GM12878 (cell line): Measurements from ENCODE around the gene SSH2.

ENCODE experiments used
- DPF2 ChIP-seq: fragments of 450-650 bp; IDR thresholded peaks from 2 replicates; pipeline ENCODE4 v1.6.1; 2017; ENCODE audit warnings: mild to moderate bottlenecking
- EP300 ChIP-seq, 2 experiments: fragments of 150-350 bp in 1 of 2; IDR thresholded peaks; 2 replicates each; pipeline ENCODE4 v1.6.1; 2011 to 2012; ENCODE audit warnings: low read depth in 2 of 2, low read length in 2 of 2, borderline replicate concordance in 1 of 2, improper control_type of control experiment in 1 of 2, inconsistent platforms in 1 of 2; ENCODE audit not compliant: control insufficient read depth in 1 of 2
- ETV6 ChIP-seq, 2 experiments: fragments of 450-650 bp in 1 of 2; IDR thresholded peaks in 1 of 2; conservative IDR thresholded peaks in 1 of 2; 2 replicates each; pipeline ENCODE4 v1.6.1; 2014; ENCODE audit warnings: antibody characterized with exemption in 1 of 2, borderline replicate concordance in 1 of 2, low read depth in 1 of 2, mild to moderate bottlenecking in 1 of 2, moderate library complexity in 1 of 2
- POLR2A ChIP-seq: IDR thresholded peaks from 2 replicates; pipeline ENCODE4 v1.6.1; 2011; ENCODE audit warnings: low read depth, mild to moderate bottlenecking, low read length
- RAD21 ChIP-seq: IDR thresholded peaks from 2 replicates; pipeline ENCODE4 v1.6.1; 2011; ENCODE audit warnings: mild to moderate bottlenecking, low read depth, low read length, moderate library complexity; ENCODE audit not compliant: insufficient read depth
- SRF ChIP-seq, 2 experiments: IDR thresholded peaks; 2 replicates each; pipeline ENCODE4 v1.6.1; 2011; ENCODE audit warnings: low read depth in 2 of 2, low read length in 2 of 2, mild to moderate bottlenecking in 1 of 2, moderate library complexity in 1 of 2
- ZSCAN29 ChIP-seq: fragments of 450-650 bp; IDR thresholded peaks from 2 replicates; pipeline ENCODE4 v1.6.1; 2017; ENCODE audit warnings: mild to moderate bottlenecking, moderate library complexity
- TF ChIP-seq, protein P1 (sequence below): fragments of 450-650 bp; IDR thresholded peaks from 2 replicates; pipeline ENCODE4 v1.6.1; 2016; ENCODE audit warnings: mild to moderate bottlenecking
- TF ChIP-seq, protein P2 (sequence below): IDR thresholded peaks from 2 replicates; pipeline ENCODE4 v1.6.1; 2012; ENCODE audit warnings: low read depth, low read length, improper control_type of control experiment
- TF ChIP-seq, protein P3 (sequence below): fragments of 450-650 bp; IDR thresholded peaks from 2 replicates; pipeline ENCODE4 v1.6.1; 2017; ENCODE audit warnings: mild to moderate bottlenecking, low read depth, inconsistent platforms; ENCODE audit not compliant: poor library complexity, severe bottlenecking
- TF ChIP-seq, protein P4 (sequence below), 3 experiments: IDR thresholded peaks in 2 of 3; conservative IDR thresholded peaks in 1 of 3; 2 replicates each; pipeline ENCODE4 v1.5.1; 2011; ENCODE audit warnings: low read depth in 3 of 3, low read length in 3 of 3, mild to moderate bottlenecking in 3 of 3, control low read depth in 2 of 3, moderate library complexity in 2 of 3, inconsistent platforms in 1 of 3, mixed read lengths in 1 of 3; ENCODE audit not compliant: control insufficient read depth in 2 of 3, insufficient read depth in 1 of 3; ENCODE audit errors: extremely low read depth in 1 of 3
- TF ChIP-seq, protein P5 (sequence below): fragments of 450-650 bp; IDR thresholded peaks from 2 replicates; pipeline ENCODE4 v1.6.1; 2017; ENCODE audit warnings: mild to moderate bottlenecking, moderate library complexity
- TF ChIP-seq, protein P6 (sequence below): IDR thresholded peaks from 2 replicates; pipeline ENCODE4 v1.6.1; 2012; ENCODE audit warnings: low read length, inconsistent platforms

DNA sequence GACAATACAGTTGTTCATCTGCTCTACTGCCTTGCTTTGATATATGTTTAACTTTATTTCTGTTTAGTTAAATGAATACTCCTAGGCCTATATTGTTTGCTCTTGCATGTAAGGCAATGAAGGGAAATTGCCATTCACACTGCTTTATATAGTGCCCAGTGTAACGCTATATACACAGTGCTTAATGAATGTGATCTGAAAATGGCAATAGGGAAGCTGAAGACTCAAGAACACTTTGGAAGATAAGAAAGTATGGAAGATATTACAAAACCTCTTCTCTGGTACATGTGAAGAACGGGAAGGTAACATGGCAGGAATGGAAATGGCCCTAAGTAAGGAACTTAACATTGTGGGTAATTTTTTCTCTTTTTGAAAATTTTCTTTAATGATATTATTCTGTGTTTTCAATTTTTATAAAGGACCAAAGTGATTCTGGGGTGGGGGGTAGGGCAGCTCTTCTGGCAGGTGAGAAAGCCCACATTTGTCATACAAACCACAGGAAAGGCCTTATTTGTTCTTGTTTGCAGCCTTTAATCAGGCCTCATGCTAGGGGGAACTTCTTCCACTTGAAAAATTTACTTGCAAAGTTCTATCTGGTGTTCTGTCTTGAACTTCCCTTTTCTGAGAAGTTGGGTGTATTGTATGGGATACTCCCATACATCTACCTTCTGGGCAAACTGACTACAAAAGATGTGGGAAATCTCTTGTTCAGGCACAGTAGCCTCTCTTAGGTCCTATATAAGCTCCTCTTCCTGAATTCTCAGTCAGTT, 206.6 kb downstream of the SSH2 start:
- TF ChIP-seq, protein P1, sequence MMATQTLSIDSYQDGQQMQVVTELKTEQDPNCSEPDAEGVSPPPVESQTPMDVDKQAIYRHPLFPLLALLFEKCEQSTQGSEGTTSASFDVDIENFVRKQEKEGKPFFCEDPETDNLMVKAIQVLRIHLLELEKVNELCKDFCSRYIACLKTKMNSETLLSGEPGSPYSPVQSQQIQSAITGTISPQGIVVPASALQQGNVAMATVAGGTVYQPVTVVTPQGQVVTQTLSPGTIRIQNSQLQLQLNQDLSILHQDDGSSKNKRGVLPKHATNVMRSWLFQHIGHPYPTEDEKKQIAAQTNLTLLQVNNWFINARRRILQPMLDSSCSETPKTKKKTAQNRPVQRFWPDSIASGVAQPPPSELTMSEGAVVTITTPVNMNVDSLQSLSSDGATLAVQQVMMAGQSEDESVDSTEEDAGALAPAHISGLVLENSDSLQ = peak; percentile 23
- TF ChIP-seq SRF (IDR thresholded peaks at IDR 0.05; ENCODE audit: low read depth in 2 of 2, low read length in 2 of 2) (peak; percentile 79 to 97), RAD21 (peak; percentile 24; the same call in 1 of the 2 replicates), DPF2 (no peak), POLR2A (no peak), ZSCAN29 (no peak), ETV6 (conservative IDR thresholded peaks at IDR 0.05 in 1 of 2, IDR thresholded peaks at IDR 0.05 in 1 of 2; ENCODE audit: borderline replicate concordance in 1 of 2, low read depth in 1 of 2) (0 out of 4 replicates have a peak, but pooled peaks of 1 of the 2 experiments have one; percentile 37), EP300 (IDR thresholded peaks at IDR 0.05; ENCODE audit: borderline replicate concordance in 1 of 2, control insufficient read depth in 1 of 2, low read depth in 2 of 2, low read length in 2 of 2) (peak; percentile 46 to 52; a peak in 2 of 4 replicates)
- TF ChIP-seq, protein P2, sequence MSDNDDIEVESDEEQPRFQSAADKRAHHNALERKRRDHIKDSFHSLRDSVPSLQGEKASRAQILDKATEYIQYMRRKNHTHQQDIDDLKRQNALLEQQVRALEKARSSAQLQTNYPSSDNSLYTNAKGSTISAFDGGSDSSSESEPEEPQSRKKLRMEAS = no peak
- TF ChIP-seq, protein P3, sequence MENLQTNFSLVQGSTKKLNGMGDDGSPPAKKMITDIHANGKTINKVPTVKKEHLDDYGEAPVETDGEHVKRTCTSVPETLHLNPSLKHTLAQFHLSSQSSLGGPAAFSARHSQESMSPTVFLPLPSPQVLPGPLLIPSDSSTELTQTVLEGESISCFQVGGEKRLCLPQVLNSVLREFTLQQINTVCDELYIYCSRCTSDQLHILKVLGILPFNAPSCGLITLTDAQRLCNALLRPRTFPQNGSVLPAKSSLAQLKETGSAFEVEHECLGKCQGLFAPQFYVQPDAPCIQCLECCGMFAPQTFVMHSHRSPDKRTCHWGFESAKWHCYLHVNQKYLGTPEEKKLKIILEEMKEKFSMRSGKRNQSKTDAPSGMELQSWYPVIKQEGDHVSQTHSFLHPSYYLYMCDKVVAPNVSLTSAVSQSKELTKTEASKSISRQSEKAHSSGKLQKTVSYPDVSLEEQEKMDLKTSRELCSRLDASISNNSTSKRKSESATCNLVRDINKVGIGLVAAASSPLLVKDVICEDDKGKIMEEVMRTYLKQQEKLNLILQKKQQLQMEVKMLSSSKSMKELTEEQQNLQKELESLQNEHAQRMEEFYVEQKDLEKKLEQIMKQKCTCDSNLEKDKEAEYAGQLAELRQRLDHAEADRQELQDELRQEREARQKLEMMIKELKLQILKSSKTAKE = peak; percentile 45
- TF ChIP-seq, protein P4, sequence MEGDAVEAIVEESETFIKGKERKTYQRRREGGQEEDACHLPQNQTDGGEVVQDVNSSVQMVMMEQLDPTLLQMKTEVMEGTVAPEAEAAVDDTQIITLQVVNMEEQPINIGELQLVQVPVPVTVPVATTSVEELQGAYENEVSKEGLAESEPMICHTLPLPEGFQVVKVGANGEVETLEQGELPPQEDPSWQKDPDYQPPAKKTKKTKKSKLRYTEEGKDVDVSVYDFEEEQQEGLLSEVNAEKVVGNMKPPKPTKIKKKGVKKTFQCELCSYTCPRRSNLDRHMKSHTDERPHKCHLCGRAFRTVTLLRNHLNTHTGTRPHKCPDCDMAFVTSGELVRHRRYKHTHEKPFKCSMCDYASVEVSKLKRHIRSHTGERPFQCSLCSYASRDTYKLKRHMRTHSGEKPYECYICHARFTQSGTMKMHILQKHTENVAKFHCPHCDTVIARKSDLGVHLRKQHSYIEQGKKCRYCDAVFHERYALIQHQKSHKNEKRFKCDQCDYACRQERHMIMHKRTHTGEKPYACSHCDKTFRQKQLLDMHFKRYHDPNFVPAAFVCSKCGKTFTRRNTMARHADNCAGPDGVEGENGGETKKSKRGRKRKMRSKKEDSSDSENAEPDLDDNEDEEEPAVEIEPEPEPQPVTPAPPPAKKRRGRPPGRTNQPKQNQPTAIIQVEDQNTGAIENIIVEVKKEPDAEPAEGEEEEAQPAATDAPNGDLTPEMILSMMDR (IDR thresholded peaks at IDR 0.05 in 2 of 3, conservative IDR thresholded peaks at IDR 0.05 in 1 of 3; ENCODE audit: control insufficient read depth in 2 of 3, extremely low read depth in 1 of 3, insufficient read depth in 1 of 3, low read depth in 3 of 3, low read length in 3 of 3) = no peak
- TF ChIP-seq, protein P5, sequence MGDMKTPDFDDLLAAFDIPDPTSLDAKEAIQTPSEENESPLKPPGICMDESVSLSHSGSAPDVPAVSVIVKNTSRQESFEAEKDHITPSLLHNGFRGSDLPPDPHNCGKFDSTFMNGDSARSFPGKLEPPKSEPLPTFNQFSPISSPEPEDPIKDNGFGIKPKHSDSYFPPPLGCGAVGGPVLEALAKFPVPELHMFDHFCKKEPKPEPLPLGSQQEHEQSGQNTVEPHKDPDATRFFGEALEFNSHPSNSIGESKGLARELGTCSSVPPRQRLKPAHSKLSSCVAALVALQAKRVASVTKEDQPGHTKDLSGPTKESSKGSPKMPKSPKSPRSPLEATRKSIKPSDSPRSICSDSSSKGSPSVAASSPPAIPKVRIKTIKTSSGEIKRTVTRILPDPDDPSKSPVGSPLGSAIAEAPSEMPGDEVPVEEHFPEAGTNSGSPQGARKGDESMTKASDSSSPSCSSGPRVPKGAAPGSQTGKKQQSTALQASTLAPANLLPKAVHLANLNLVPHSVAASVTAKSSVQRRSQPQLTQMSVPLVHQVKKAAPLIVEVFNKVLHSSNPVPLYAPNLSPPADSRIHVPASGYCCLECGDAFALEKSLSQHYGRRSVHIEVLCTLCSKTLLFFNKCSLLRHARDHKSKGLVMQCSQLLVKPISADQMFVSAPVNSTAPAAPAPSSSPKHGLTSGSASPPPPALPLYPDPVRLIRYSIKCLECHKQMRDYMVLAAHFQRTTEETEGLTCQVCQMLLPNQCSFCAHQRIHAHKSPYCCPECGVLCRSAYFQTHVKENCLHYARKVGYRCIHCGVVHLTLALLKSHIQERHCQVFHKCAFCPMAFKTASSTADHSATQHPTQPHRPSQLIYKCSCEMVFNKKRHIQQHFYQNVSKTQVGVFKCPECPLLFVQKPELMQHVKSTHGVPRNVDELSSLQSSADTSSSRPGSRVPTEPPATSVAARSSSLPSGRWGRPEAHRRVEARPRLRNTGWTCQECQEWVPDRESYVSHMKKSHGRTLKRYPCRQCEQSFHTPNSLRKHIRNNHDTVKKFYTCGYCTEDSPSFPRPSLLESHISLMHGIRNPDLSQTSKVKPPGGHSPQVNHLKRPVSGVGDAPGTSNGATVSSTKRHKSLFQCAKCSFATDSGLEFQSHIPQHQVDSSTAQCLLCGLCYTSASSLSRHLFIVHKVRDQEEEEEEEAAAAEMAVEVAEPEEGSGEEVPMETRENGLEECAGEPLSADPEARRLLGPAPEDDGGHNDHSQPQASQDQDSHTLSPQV = no peak; the same call in 1 of the 2 replicates
- TF ChIP-seq, protein P6, sequence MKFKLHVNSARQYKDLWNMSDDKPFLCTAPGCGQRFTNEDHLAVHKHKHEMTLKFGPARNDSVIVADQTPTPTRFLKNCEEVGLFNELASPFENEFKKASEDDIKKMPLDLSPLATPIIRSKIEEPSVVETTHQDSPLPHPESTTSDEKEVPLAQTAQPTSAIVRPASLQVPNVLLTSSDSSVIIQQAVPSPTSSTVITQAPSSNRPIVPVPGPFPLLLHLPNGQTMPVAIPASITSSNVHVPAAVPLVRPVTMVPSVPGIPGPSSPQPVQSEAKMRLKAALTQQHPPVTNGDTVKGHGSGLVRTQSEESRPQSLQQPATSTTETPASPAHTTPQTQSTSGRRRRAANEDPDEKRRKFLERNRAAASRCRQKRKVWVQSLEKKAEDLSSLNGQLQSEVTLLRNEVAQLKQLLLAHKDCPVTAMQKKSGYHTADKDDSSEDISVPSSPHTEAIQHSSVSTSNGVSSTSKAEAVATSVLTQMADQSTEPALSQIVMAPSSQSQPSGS = no peak; the same call in 1 of the 2 replicates
